ENCODE measurements around the gene CCL20. TPM values are rescaled to one million over a fixed set of nuclear protein-coding genes. Genes with fewer than 3 reads are reported as not detected.

The CCL20 gene
- total and polyA plus RNA-seq, 8 donors = 1.8 to 75.8 (median 11.6) TPM; not detected in 2

GRCh38 chr2:227774895-227775842, 38.5 kb upstream of the CCL20 start:
- 51 to 63% (median 59%) methylated on average over 6 of the region's 6 CpGs for WGBS, 5 donors
- intact Hi-C loops (cut with DNase I; ENCODE audit: low total_unique reads) = no loop called here
- DNase-seq = no peak

GRCh38 chr2:227780981-227781615, 32.5 kb upstream of the CCL20 start:
- DNase-seq = peak; percentile 47 to 69
- 22 to 50% (median 34%) methylated on average over 14 of the region's 14 CpGs for WGBS, 5 donors
- TF ChIP-seq EP300 (IDR thresholded peaks at IDR 0.05) (no peak), POLR2A (IDR thresholded peaks at IDR 0.05) (no peak), POLR2AphosphoS5 (IDR thresholded peaks at IDR 0.05) (peak in 1 of 3 donors; percentile 21), CTCF (IDR thresholded peaks at IDR 0.05) (no peak)

More at GRCh38 chr2:227774895-227775842, 38.5 kb upstream of the CCL20 start:
- Histone ChIP-seq H3K36me3 (no peaks in the 10 kb centered on the region), H3K4me3 (no peak overlapping the region), H3K4me1 (no peaks in the 10 kb centered on the region), H3K27ac (no peak overlapping the region), H3K27me3 (no peaks in the 10 kb centered on the region), H3K9me3 (no peaks in the 10 kb centered on the region)
- TF ChIP-seq POLR2A (IDR thresholded peaks at IDR 0.05) = no peak
- no peak for TF ChIP-seq EP300 (IDR thresholded peaks at IDR 0.05)

GRCh38 chr2:227781841-227782240, 31.8 kb upstream of the CCL20 start:
- no peaks in the 10 kb centered on the region for H3K36me3 ChIP-seq
- no peak overlapping the region for H3K27ac ChIP-seq
- DNase-seq = no peak
- TF ChIP-seq POLR2A (IDR thresholded peaks at IDR 0.05) (no peak), CTCF (IDR thresholded peaks at IDR 0.05) (no peak), POLR2AphosphoS5 (IDR thresholded peaks at IDR 0.05) (no peak)
- no peaks in the 10 kb centered on the region for H3K27me3 ChIP-seq
- no peaks in the 10 kb centered on the region for H3K9me3 ChIP-seq
- 75 to 83% (median 77%) methylated on average over 8 of the region's 8 CpGs for WGBS, 5 donors
- no peak overlapping the region for H3K4me3 ChIP-seq
- peaks cover 0 to 17% (median 6%) of the 10 kb centered on the region in 4 donors for H3K4me1 ChIP-seq
- intact Hi-C loops (cut with DNase I; ENCODE audit: low total_unique reads) = no loop called here

More at GRCh38 chr2:227780981-227781615, 32.5 kb upstream of the CCL20 start:
- Histone ChIP-seq H3K4me3 (no peak overlapping the region), H3K27ac (no peak overlapping the region), H3K9me3 (no peaks in the 10 kb centered on the region), H3K27me3 (no peaks in the 10 kb centered on the region), H3K4me1 (peaks cover 0 to 15% (median 5%) of the 10 kb centered on the region in 4 donors), H3K36me3 (no peaks in the 10 kb centered on the region)
- intact Hi-C loops (cut with DNase I; ENCODE audit: low total_unique reads) = no loop called here

- no peak for DNase-seq
Measured at GRCh38 chr2:227782804-227783203, 30.8 kb upstream of the CCL20 start.

DNA sequence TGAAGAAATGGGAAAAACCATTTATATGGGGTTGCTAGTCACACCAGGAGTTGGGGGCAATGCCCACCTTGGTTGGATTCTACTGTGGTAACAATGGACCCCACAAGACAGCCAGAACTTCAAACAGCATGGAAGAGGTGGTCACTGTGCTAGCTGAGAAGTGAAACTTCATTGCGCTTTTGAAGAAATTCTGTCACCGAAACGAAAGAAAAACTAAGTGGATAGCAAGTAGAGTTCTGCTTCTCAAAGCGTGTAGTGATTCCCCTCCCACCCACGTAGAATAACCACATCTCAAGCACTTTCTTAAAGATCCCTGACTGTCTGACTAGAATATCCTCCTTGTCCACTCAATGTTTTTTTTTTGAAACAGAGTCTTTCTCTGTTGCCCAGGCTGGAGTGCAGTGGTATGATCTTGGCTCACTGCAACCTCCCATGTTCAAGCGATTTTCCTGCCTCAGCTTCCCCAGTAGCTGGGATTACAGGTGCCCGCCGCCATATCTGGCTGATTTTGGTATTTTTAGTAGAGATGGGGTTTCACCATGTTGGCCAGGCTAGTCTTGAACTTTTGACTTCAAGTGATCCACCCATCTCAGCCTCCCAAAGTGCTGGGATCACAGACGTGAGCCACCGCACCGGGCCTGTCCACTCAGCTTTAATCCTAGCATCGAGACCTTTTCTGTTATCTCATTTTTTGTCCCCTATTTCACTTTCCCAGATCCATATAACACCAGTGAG, 30.1 kb upstream of the CCL20 start:
- 74 to 91% (median 79%) methylated on average over 12 of the region's 12 CpGs for WGBS, 5 donors
- Histone ChIP-seq H3K27me3 (no peaks in the 10 kb centered on the region), H3K4me3 (peak overlapping the region in 1 of 4 donors; percentile 2), H3K9me3 (no peaks in the 10 kb centered on the region), H3K36me3 (no peaks in the 10 kb centered on the region), H3K4me1 (peaks cover 0 to 17% (median 6%) of the 10 kb centered on the region in 4 donors), H3K27ac (peak overlapping the region in 2 of 5 donors; percentile 34 to 38)
- TF ChIP-seq POLR2AphosphoS5 (IDR thresholded peaks at IDR 0.05) (no peak), CTCF (IDR thresholded peaks at IDR 0.05) (no peak), POLR2A (IDR thresholded peaks at IDR 0.05) (no peak), EP300 (IDR thresholded peaks at IDR 0.05) (no peak)
- intact Hi-C loops (cut with DNase I; ENCODE audit: low total_unique reads) = no loop called here
- DNase-seq = peak in 1 of 2 donors; percentile 32

More at GRCh38 chr2:227782804-227783203, 30.8 kb upstream of the CCL20 start:
- Histone ChIP-seq H3K27me3 (no peaks in the 10 kb centered on the region), H3K27ac (peak overlapping the region in 2 of 5 donors; percentile 34 to 38), H3K36me3 (no peaks in the 10 kb centered on the region), H3K4me1 (peaks cover 0 to 17% (median 6%) of the 10 kb centered on the region in 4 donors), H3K4me3 (no peak overlapping the region), H3K9me3 (no peaks in the 10 kb centered on the region)
- no peak for TF ChIP-seq POLR2AphosphoS5 (IDR thresholded peaks at IDR 0.05)
- TF ChIP-seq POLR2A (IDR thresholded peaks at IDR 0.05) = no peak
- intact Hi-C loops (cut with DNase I; ENCODE audit: low total_unique reads) = no loop called here
- WGBS, 5 donors = 85 to 92% (median 87%) methylated on average over 5 of the region's 5 CpGs
